H9 (cell line): Measurements from ENCODE around the gene CTU1. TPM values are rescaled to one million over a fixed set of nuclear protein-coding genes. Genes with fewer than 3 reads are reported as not detected.

Experiments
- DNase-seq: peaks from one replicate; pipeline ENCODE4 v3.0.0-alpha.2; 2017
- H2AFZ ChIP-seq: one replicate; pipeline ENCODE4 v1.6.1; 2013; ENCODE audit warnings: mild to moderate bottlenecking, low read length, control low read depth, moderate library complexity
- H2AK5ac ChIP-seq: 2 replicates; pipeline ENCODE4 v1.6.1; 2013; ENCODE audit warnings: low read length, control low read depth, mixed read lengths; ENCODE audit not compliant: insufficient read length
- H2BK120ac ChIP-seq: one replicate; pipeline ENCODE4 v1.6.1; 2013; ENCODE audit warnings: low read depth, mild to moderate bottlenecking, low read length, control low read depth, inconsistent platforms; ENCODE audit not compliant: poor library complexity, severe bottlenecking
- H2BK12ac ChIP-seq: 2 replicates; pipeline ENCODE4 v1.6.1; 2013; ENCODE audit warnings: low read length, control low read depth, mixed read lengths, low read depth; ENCODE audit not compliant: insufficient read length
- H2BK15ac ChIP-seq: 2 replicates; pipeline ENCODE4 v1.6.1; 2013; ENCODE audit warnings: low read depth, low read length, control low read depth
- H2BK20ac ChIP-seq: one replicate; pipeline ENCODE4 v1.6.1; 2013; ENCODE audit warnings: low read depth, mild to moderate bottlenecking, low read length, control low read depth, inconsistent platforms; ENCODE audit not compliant: poor library complexity, severe bottlenecking
- H2BK5ac ChIP-seq: 2 replicates; pipeline ENCODE4 v1.6.1; 2013; ENCODE audit warnings: low read length, control low read depth, mixed read lengths; ENCODE audit not compliant: insufficient read length
- H3K14ac ChIP-seq: 2 replicates; pipeline ENCODE4 v1.6.1; 2013; ENCODE audit warnings: low read length, control low read depth; ENCODE audit not compliant: insufficient read depth
- H3K18ac ChIP-seq: 2 replicates; pipeline ENCODE4 v1.6.1; 2013; ENCODE audit warnings: low read depth, mild to moderate bottlenecking, mixed read lengths, low read length, control low read depth; ENCODE audit not compliant: insufficient read length
- H3K23ac ChIP-seq: 2 replicates; pipeline ENCODE4 v1.6.1; 2013; ENCODE audit warnings: low read length, control low read depth, mixed read lengths, low read depth; ENCODE audit not compliant: insufficient read length
- H3K23me2 ChIP-seq: 2 replicates; pipeline ENCODE4 v1.6.1; 2013; ENCODE audit warnings: low read depth, mild to moderate bottlenecking, mixed read lengths, low read length, control low read depth; ENCODE audit not compliant: insufficient read length, poor library complexity, severe bottlenecking
- H3K27ac ChIP-seq: 2 replicates; pipeline ENCODE4 v1.5.1; 2013; ENCODE audit warnings: low read length, control low read depth, mixed read lengths, low read depth; ENCODE audit not compliant: insufficient read length
- H3K27me3 ChIP-seq: 2 replicates; pipeline ENCODE4 v1.6.1; 2013; ENCODE audit warnings: low read length, control low read depth, inconsistent platforms; ENCODE audit not compliant: insufficient read depth
- H3K4ac ChIP-seq: 2 replicates; pipeline ENCODE4 v1.6.1; 2013; ENCODE audit warnings: low read depth, mild to moderate bottlenecking, control low read depth, inconsistent platforms, low read length, moderate library complexity
- H3K4me1 ChIP-seq: 2 replicates; pipeline ENCODE4 v1.6.1; 2013; ENCODE audit warnings: low read length, control low read depth, inconsistent platforms; ENCODE audit not compliant: insufficient read depth
- H3K4me2 ChIP-seq: 2 replicates; pipeline ENCODE4 v1.6.1; 2013; ENCODE audit warnings: low read length, control low read depth, mixed read lengths; ENCODE audit not compliant: insufficient read length, insufficient read depth
- H3K56ac ChIP-seq: 2 replicates; pipeline ENCODE4 v1.6.1; 2013; ENCODE audit warnings: low read depth, mild to moderate bottlenecking, mixed read lengths, low read length, control low read depth; ENCODE audit not compliant: insufficient read length
- H3K79me1 ChIP-seq: 2 replicates; pipeline ENCODE4 v1.6.1; 2013; ENCODE audit warnings: low read depth, mild to moderate bottlenecking, moderate library complexity, low read length, control low read depth, inconsistent platforms; ENCODE audit not compliant: insufficient read depth, poor library complexity, severe bottlenecking
- H3K79me2 ChIP-seq: 2 replicates; pipeline ENCODE4 v1.6.1; 2013; ENCODE audit warnings: low read length, control low read depth, inconsistent platforms; ENCODE audit not compliant: insufficient read depth
- H3K9ac ChIP-seq: 2 replicates; pipeline ENCODE4 v1.6.1; 2013; ENCODE audit warnings: low read length, control low read depth, mixed read lengths; ENCODE audit not compliant: insufficient read length; ENCODE audit errors: extremely low read depth
- H3K9me3 ChIP-seq: one replicate; pipeline ENCODE4 v1.6.1; 2013; ENCODE audit warnings: low read depth, low read length, inconsistent platforms; ENCODE audit not compliant: control insufficient read depth
- H3T11ph ChIP-seq: one replicate; pipeline ENCODE4 v1.6.1; 2013; ENCODE audit warnings: mild to moderate bottlenecking, low read length, control low read depth, inconsistent platforms
- H4K20me1 ChIP-seq: one replicate; pipeline ENCODE4 v1.6.1; 2013; ENCODE audit not compliant: control insufficient read depth, insufficient read length, insufficient read depth
- H4K5ac ChIP-seq: 2 replicates; pipeline ENCODE4 v1.6.1; 2013; ENCODE audit warnings: low read depth, mild to moderate bottlenecking, mixed read lengths, low read length, control low read depth; ENCODE audit not compliant: insufficient read length
- H4K8ac ChIP-seq: replicated peaks from 2 replicates; pipeline ENCODE4 v1.6.1; 2013; ENCODE audit warnings: low read length, control low read depth, mixed read lengths, low read depth; ENCODE audit not compliant: insufficient read length
- H4K91ac ChIP-seq: 2 replicates; pipeline ENCODE4 v1.6.1; 2013; ENCODE audit warnings: low read depth, mild to moderate bottlenecking, moderate library complexity, mixed read lengths, low read length, control low read depth; ENCODE audit not compliant: insufficient read length
- H3K27ac Mint-ChIP-seq, 3 experiments: 2 replicates in 2 of 3; 3 replicates in 1 of 3; pipeline ENCODE4 v1.8.0; 2020 to 2021; ENCODE audit warnings: mixed read lengths in 3 of 3, mild to moderate bottlenecking in 1 of 3, moderate library complexity in 1 of 3
- H3K27me3 Mint-ChIP-seq: 2 replicates; pipeline ENCODE4 v1.8.0; 2021; ENCODE audit warnings: low read depth, mild to moderate bottlenecking, moderate library complexity, mixed read lengths
- H3K36me3 Mint-ChIP-seq, 3 experiments: 2 replicates in 2 of 3; 3 replicates in 1 of 3; pipeline ENCODE4 v1.8.0; 2020 to 2021; ENCODE audit warnings: low read depth in 3 of 3, mixed read lengths in 3 of 3; ENCODE audit not compliant: insufficient read depth in 1 of 3
- H3K4me1 Mint-ChIP-seq, 2 experiments: 2 replicates each; pipeline ENCODE4 v1.8.0; 2020; ENCODE audit warnings: mixed read lengths in 2 of 2
- H3K4me3 Mint-ChIP-seq, 2 experiments: 2 replicates in 1 of 2; 3 replicates in 1 of 2; pipeline ENCODE4 v1.8.0; 2020 to 2021; ENCODE audit warnings: mild to moderate bottlenecking in 2 of 2, mixed read lengths in 2 of 2, moderate library complexity in 1 of 2
- H3K9me3 Mint-ChIP-seq, 2 experiments: 2 replicates in 1 of 2; 3 replicates in 1 of 2; pipeline ENCODE4 v1.8.0; 2020; ENCODE audit warnings: mild to moderate bottlenecking in 2 of 2, mixed read lengths in 2 of 2, moderate library complexity in 1 of 2
- CTCF ChIP-seq: fragments of 200-600 bp; sonication (generic); conservative IDR thresholded peaks from 3 replicates; pipeline ENCODE4 v1.8.0; 2021; ENCODE audit warnings: antibody characterized with exemption, mild to moderate bottlenecking
- WGBS: extraction: QIAGEN DNeasy Blood & Tissue Kit; methylation state at CpG from one replicate; pipeline ENCODE4 v1.1.7; 2013; ENCODE audit warnings: missing lambda C conversion rate, low lambda C conversion rate, mixed read lengths; ENCODE audit not compliant: insufficient read length; ENCODE audit errors: extremely low coverage; 5-methylcytosine and 5-hydroxymethylcytosine counted together
- total RNA-seq: library from RNA; stranded (reverse); gene quantifications from 2 replicates; pipeline ENCODE4 v1.2.1, GENCODE V29; 2021

The CTU1 gene
- total RNA-seq, 1 experiment from 2014 or later: 8.8 TPM

- Histone ChIP-seq H3K14ac (no peak overlapping the region), H3K27ac (no peak overlapping the region), H3K27me3 (no peaks in the 10 kb centered on the region), H3K56ac (no peak overlapping the region), H2AFZ (no peak overlapping the region), H2BK120ac (no peak overlapping the region), H3K4me1 (no peaks in the 10 kb centered on the region), H4K20me1 (no peaks in the 10 kb centered on the region), H3K9ac (no peak overlapping the region), H4K8ac (no peak overlapping the region), H2BK5ac (no peak overlapping the region), H2BK15ac (no peak overlapping the region), H3K18ac (no peak overlapping the region), H3K9me3 (no peaks in the 10 kb centered on the region), H3K23ac (no peak overlapping the region), H2AK5ac (no peak overlapping the region), H3K79me2 (no peaks in the 10 kb centered on the region), H2BK20ac (no peak overlapping the region), H3K79me1 (no peaks in the 10 kb centered on the region), H4K91ac (no peak overlapping the region), H3K23me2 (no peaks in the 10 kb centered on the region), H2BK12ac (no peak overlapping the region), H4K5ac (no peak overlapping the region), H3K4me2 (no peak overlapping the region), H3T11ph (no peak overlapping the region), H3K4ac (no peak overlapping the region)
- Mint-ChIP-seq H3K9me3 (no peaks in the 10 kb centered on the region), H3K4me1 (0 out of 4 replicates have a peak, but pooled peaks cover 0 to 3% of the 10 kb centered on the region in 2 experiments), H3K27ac (peak overlapping the region in 1 of 3 experiments; percentile 34; a peak in 2 of 7 replicates), H3K27me3 (no peaks in the 10 kb centered on the region), H3K36me3 (peaks cover 4 to 29% (median 6%) of the 10 kb centered on the region in 3 experiments; a peak in 4 of 7 replicates), H3K4me3 (no peak overlapping the region)
- TF ChIP-seq CTCF: no peak
- no CpG with 5 or more reads among the region's 5 CpGs for WGBS
- no peak for DNase-seq
Measured at GRCh38 chr19:51101171-51101865, 6.9 kb downstream of the CTU1 start.
